BLaER1 (cell line): ENCODE results near the gene GCDH.
"Not testable (repeated sequence)": the region's sequence is repeated elsewhere in the genome, so short reads cannot be mapped to it uniquely, and the experiment has no call there.

ENCODE experiments used
- H3K27ac ChIP-seq: shearing (Covaris generic); formaldehyde crosslinking; 2 replicates; pipeline ENCODE4 v1.8.1; 2022
- H3K27me3 ChIP-seq: shearing (Covaris generic); formaldehyde crosslinking; 2 replicates; pipeline ENCODE4 v1.8.1; 2022
- H3K36me3 ChIP-seq: shearing (Covaris generic); formaldehyde crosslinking; 2 replicates; pipeline ENCODE4 v1.8.1; 2022
- H3K4me1 ChIP-seq: shearing (Covaris generic); formaldehyde crosslinking; 2 replicates; pipeline ENCODE4 v1.8.1; 2022
- H3K4me2 ChIP-seq: shearing (Covaris generic); formaldehyde crosslinking; 2 replicates; pipeline ENCODE4 v1.8.1; 2022
- H3K4me3 ChIP-seq: shearing (Covaris generic); formaldehyde crosslinking; 2 replicates; pipeline ENCODE4 v1.8.1; 2022
- H3K9ac ChIP-seq: shearing (Covaris generic); formaldehyde crosslinking; 2 replicates; pipeline ENCODE4 v1.8.1; 2022
- H3K9me3 ChIP-seq: shearing (Covaris generic); formaldehyde crosslinking; 2 replicates; pipeline ENCODE4 v1.8.1; 2022
- H4K20me1 ChIP-seq: shearing (Covaris generic); formaldehyde crosslinking; 2 replicates; pipeline ENCODE4 v1.8.1; 2022
- Cebpa-rat ChIP-seq: shearing (Covaris generic); IDR thresholded peaks from 2 replicates; pipeline ENCODE4 v1.8.1; 2022

GCDH gene

GRCh38 chr19:12890787-12891552 is at the start of gene GCDH:
TSS of gene GCDH (plus strand) at chr19:12891160. CDS start at chr19:12891305, 145 bp downstream.
- H3K9me3 ChIP-seq, result no peaks in the 10 kb centered on the region
- H3K4me3 ChIP-seq, result peak within 1 kb of the TSS; percentile 93
- peaks cover 26% of the 10 kb centered on the region for H3K4me1 ChIP-seq
- H4K20me1 ChIP-seq, result peaks cover 12% of the 10 kb centered on the region
- no peak for TF ChIP-seq Cebpa-rat
- H3K9ac ChIP-seq, result peak within 1 kb of the TSS; percentile 82
- H3K4me2 ChIP-seq, result peak within 1 kb of the TSS; percentile 99
- H3K27me3 ChIP-seq, result peaks cover 18% of the 10 kb centered on the region
- peak within 1 kb of the TSS; percentile 69 for H3K27ac ChIP-seq
- peaks cover 34% of the 10 kb centered on the region for H3K36me3 ChIP-seq

- H3K27me3 ChIP-seq, result peaks cover 81% of the 10 kb centered on the region
- no peaks in the 10 kb centered on the region for H3K36me3 ChIP-seq
- no peak overlapping the region for H3K27ac ChIP-seq
- no peak for TF ChIP-seq Cebpa-rat
- no peaks in the 10 kb centered on the region for H3K9me3 ChIP-seq
- H3K9ac ChIP-seq, result no peak overlapping the region
- no peak overlapping the region for H3K4me3 ChIP-seq
- peaks cover 32% of the 10 kb centered on the region for H4K20me1 ChIP-seq
- no peak overlapping the region for H3K4me2 ChIP-seq
- H3K4me1 ChIP-seq, result peaks cover 31% of the 10 kb centered on the region
These were observed 48.4 kb upstream of the GCDH start for GRCh38 chr19:12842511-12842910.

- Histone ChIP-seq H4K20me1 (peaks cover 26% of the 10 kb centered on the region), H3K4me1 (peaks cover 26% of the 10 kb centered on the region), H3K27ac (no peak overlapping the region), H3K4me2 (no peak overlapping the region), H3K4me3 (no peak overlapping the region), H3K9me3 (no peaks in the 10 kb centered on the region), H3K9ac (no peak overlapping the region), H3K36me3 (no peaks in the 10 kb centered on the region), H3K27me3 (peaks cover 73% of the 10 kb centered on the region)
- no peak for TF ChIP-seq Cebpa-rat
These were observed 47.6 kb upstream of the GCDH start for GRCh38 chr19:12843328-12843727.

GRCh38 chr19:12843999-12844732 is 46.8 kb upstream of the GCDH start:
- Histone ChIP-seq H3K4me3 (no peak overlapping the region), H3K27me3 (peaks cover 64% of the 10 kb centered on the region), H3K27ac (no peak overlapping the region), H3K4me1 (peaks cover 18% of the 10 kb centered on the region), H3K9me3 (no peaks in the 10 kb centered on the region), H3K4me2 (no peak overlapping the region), H4K20me1 (peaks cover 26% of the 10 kb centered on the region), H3K36me3 (no peaks in the 10 kb centered on the region), H3K9ac (no peak overlapping the region)
- no peak for TF ChIP-seq Cebpa-rat

GRCh38 chr19:12846613-12847012 is 44.3 kb upstream of the GCDH start:
- H3K4me3 ChIP-seq, H3K36me3 ChIP-seq, H4K20me1 ChIP-seq, H3K9ac ChIP-seq, H3K4me1 ChIP-seq, H3K27ac ChIP-seq, H3K9me3 ChIP-seq: not testable (repeated sequence)
- Histone ChIP-seq H3K27me3 (peaks cover 40% of the 10 kb centered on the region), H3K4me2 (peak overlapping the region; percentile 81; the same call in 1 of the 2 replicates)

- Histone ChIP-seq H3K9me3 (no peaks in the 10 kb centered on the region), H3K27me3 (peaks cover 31% of the 10 kb centered on the region), H3K9ac (no peak overlapping the region), H3K36me3 (no peaks in the 10 kb centered on the region), H4K20me1 (no peaks in the 10 kb centered on the region), H3K27ac (no peak overlapping the region), H3K4me3 (peak overlapping the region; percentile 52), H3K4me1 (peaks cover 5% of the 10 kb centered on the region; the same call in 1 of the 2 replicates), H3K4me2 (peak overlapping the region; percentile 81)
- no peak for TF ChIP-seq Cebpa-rat
These were observed 43.5 kb upstream of the GCDH start for GRCh38 chr19:12847159-12848139.

GRCh38 chr19:12856653-12857052 is 34.3 kb upstream of the GCDH start:
- no peaks in the 10 kb centered on the region for H3K4me1 ChIP-seq

GRCh38 chr19:12858041-12858928 is 32.7 kb upstream of the GCDH start:
- Histone ChIP-seq H3K4me3 (no peak overlapping the region), H3K9me3 (0 out of 2 replicates have a peak, but pooled peaks cover 6% of the 10 kb centered on the region)

More at GRCh38 chr19:12856653-12857052, 34.3 kb upstream of the GCDH start:
- no peaks in the 10 kb centered on the region for H4K20me1 ChIP-seq
- no peak overlapping the region for H3K27ac ChIP-seq
- H3K4me2 ChIP-seq, result no peak overlapping the region
- no peaks in the 10 kb centered on the region for H3K27me3 ChIP-seq
- TF ChIP-seq Cebpa-rat, result no peak
- H3K4me3 ChIP-seq, result no peak overlapping the region
- no peak overlapping the region for H3K9ac ChIP-seq
- no peaks in the 10 kb centered on the region for H3K36me3 ChIP-seq
- H3K9me3 ChIP-seq, result 0 out of 2 replicates have a peak, but pooled peaks cover 6% of the 10 kb centered on the region

GRCh38 chr19:12859546-12859945 is 31.4 kb upstream of the GCDH start:
- Histone ChIP-seq H3K36me3 (no peaks in the 10 kb centered on the region), H3K27ac (no peak overlapping the region), H3K9me3 (0 out of 2 replicates have a peak, but pooled peaks cover 6% of the 10 kb centered on the region), H3K4me2 (no peak overlapping the region), H3K27me3 (no peaks in the 10 kb centered on the region), H4K20me1 (no peaks in the 10 kb centered on the region), H3K4me1 (no peaks in the 10 kb centered on the region), H3K4me3 (no peak overlapping the region), H3K9ac (no peak overlapping the region)
- no peak for TF ChIP-seq Cebpa-rat

More at GRCh38 chr19:12858041-12858928, 32.7 kb upstream of the GCDH start:
- Histone ChIP-seq H3K4me2 (no peak overlapping the region), H3K36me3 (no peaks in the 10 kb centered on the region), H3K27me3 (no peaks in the 10 kb centered on the region), H3K4me1 (no peaks in the 10 kb centered on the region), H4K20me1 (no peaks in the 10 kb centered on the region), H3K27ac (no peak overlapping the region), H3K9ac (no peak overlapping the region)
- TF ChIP-seq Cebpa-rat, result no peak
